ENCODE data around the gene ESPNL.

GRCh38 chr2:238176613-238177012, 76.5 kb downstream of the ESPNL start:
- TF ChIP-seq CTCF (IDR thresholded peaks at IDR 0.05) (no peak), POLR2A (IDR thresholded peaks at IDR 0.05; ENCODE audit: low read depth) (no peak), POLR2AphosphoS5 (IDR thresholded peaks at IDR 0.05) (no peak), EP300 (IDR thresholded peaks at IDR 0.05) (no peak)

Data from esophagus muscularis mucosa (tissue), 4 donors.